ENCODE data around the gene FTCDNL1. TPM values are rescaled to one million over a fixed set of nuclear protein-coding genes. Genes with fewer than 3 reads are reported as not detected.
A peak's percentile ranks its signal among the peaks of the same experiment; 100 is the strongest.

The FTCDNL1 gene
- total and polyA plus RNA-seq, 2 experiments from 2014 or later = 1.9 to 3.2 TPM

DNA sequence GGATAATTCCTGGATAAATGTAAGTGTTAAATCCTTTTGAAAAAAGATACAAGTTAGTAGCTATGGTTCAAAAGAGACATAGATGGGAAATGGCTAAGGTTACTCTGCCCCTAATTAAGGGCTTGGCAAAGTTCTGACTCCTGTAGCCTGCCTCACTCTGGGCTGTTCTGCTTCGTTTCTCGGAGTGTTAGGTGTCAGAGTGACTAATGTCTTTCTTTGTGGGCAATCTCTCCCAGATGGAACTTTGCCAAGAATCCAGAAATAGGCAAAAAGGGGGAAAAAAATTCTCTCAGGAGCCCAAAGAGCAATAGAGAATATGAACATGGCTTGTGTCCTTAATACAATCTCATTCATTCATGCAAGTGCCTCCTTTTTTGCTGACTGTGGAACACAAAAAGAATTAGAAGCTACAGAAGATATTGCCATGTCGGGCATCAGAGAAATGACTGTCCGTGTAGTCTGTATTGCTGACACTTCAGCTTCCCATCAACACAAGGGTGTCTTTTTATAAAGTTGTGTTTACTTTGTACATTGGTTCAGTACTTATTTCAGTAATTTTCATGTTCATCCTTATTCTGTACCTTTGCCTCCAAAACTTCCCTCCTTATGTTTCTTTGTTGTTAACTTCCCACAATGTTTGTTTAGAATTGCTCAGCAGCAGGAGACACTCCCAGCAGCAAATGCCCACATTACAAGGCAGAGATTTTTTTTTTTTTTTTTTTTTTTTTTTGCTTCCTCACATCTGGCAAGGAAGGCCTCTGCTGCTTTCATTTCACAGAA, 134.0 kb downstream of the FTCDNL1 start:
- H3K27ac ChIP-seq = no peak overlapping the region
- H3K4me3 ChIP-seq = no peak overlapping the region
- peak in 1 of 2 donors; percentile 43 for DNase-seq (ENCODE audit: low read depth in 1 of 2, low spot score in 1 of 2)
- H3K27me3 ChIP-seq = peaks cover 7% of the 10 kb centered on the region
- peaks cover 5% of the 10 kb centered on the region for H3K4me1 ChIP-seq (ENCODE audit: low read depth)
- no peaks in the 10 kb centered on the region for H3K9me3 ChIP-seq (ENCODE audit: low read depth)
- no peaks in the 10 kb centered on the region for H3K36me3 ChIP-seq
- TF ChIP-seq CTCF (IDR thresholded peaks at IDR 0.05; ENCODE audit: low read depth, low read length) = no peak

DNA sequence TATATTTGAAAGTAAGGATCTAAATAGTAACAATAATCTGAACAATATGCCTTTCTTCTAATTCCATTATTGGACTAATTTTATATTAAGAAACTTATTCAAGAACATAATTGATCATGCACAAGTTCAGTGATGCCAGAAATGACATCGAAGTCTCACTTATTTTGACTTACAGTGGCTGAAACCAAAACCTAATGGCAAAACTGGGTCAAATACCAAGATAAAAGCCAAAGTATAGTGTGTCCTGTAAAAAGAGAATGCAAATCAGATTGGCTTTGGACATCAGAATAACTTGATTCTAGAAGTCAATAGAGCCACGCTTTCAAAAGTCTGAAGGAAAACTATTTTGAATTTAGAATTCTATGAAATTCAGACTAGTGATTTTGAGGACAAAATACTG, 137.2 kb downstream of the FTCDNL1 start:
- H3K4me1 ChIP-seq (ENCODE audit: low read depth) = peaks cover 5% of the 10 kb centered on the region
- H3K27me3 ChIP-seq = peaks cover 7% of the 10 kb centered on the region
- no peaks in the 10 kb centered on the region for H3K9me3 ChIP-seq (ENCODE audit: low read depth)
- H3K36me3 ChIP-seq = no peaks in the 10 kb centered on the region
- H3K4me3 ChIP-seq = no peak overlapping the region
- no peak overlapping the region for H3K27ac ChIP-seq
- no peak for TF ChIP-seq CTCF (IDR thresholded peaks at IDR 0.05; ENCODE audit: low read depth, low read length)
- no peak for DNase-seq (ENCODE audit: low read depth in 1 of 2, low spot score in 1 of 2)

DNA sequence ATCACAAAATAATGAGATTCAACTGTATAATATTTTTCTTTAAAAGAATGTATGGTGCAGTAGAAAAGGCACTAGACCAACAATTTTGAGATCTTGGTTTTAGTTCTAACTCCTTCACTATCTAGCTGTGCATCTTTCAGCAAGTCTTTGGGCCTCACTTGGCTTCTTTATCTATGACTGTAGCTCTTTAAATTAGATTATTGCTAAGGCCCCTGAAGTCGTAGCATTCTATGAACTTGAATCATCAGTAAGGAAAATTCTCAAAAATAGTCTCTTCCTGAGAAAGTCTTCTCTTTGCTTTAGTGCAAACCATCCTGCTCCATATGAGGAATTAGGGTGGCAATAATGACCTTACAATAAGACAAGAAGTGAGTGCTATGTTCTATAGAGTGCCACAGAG, 140.4 kb downstream of the FTCDNL1 start:
- H3K4me3 ChIP-seq = no peak overlapping the region
- no peaks in the 10 kb centered on the region for H3K4me1 ChIP-seq (ENCODE audit: low read depth)
- no peak for DNase-seq (ENCODE audit: low read depth in 1 of 2, low spot score in 1 of 2)
- no peaks in the 10 kb centered on the region for H3K9me3 ChIP-seq (ENCODE audit: low read depth)
- H3K27ac ChIP-seq = no peak overlapping the region
- H3K36me3 ChIP-seq = no peaks in the 10 kb centered on the region
- peaks cover 7% of the 10 kb centered on the region for H3K27me3 ChIP-seq
- TF ChIP-seq CTCF (IDR thresholded peaks at IDR 0.05; ENCODE audit: low read depth, low read length) = no peak

Other genes starting within 250 kb of the FTCDNL1 start
- 6.0 and 11.0 TPM in 2 replicates for gene C2orf69, start 60.1 kb upstream of the FTCDNL1 start, total RNA-seq
- 6.3 and 15.7 TPM in 2 replicates for gene C2orf69, start 60.1 kb upstream of the FTCDNL1 start, polyA plus RNA-seq
- gene TYW5, start 104.3 kb upstream of the FTCDNL1 start, total RNA-seq = 5.2 and 8.8 TPM in 2 replicates
- 6.3 and 6.4 TPM in 2 replicates for gene TYW5, start 104.3 kb upstream of the FTCDNL1 start, polyA plus RNA-seq
- 33.7 and 50.8 TPM in 2 replicates for gene MAIP1, start 104.4 kb upstream of the FTCDNL1 start, total RNA-seq
- gene MAIP1, start 104.4 kb upstream of the FTCDNL1 start, polyA plus RNA-seq = 28.3 and 30.6 TPM in 2 replicates

Data from cardiac muscle cell (in vitro differentiated cells and primary cell).